Loucy (cell line): ENCODE results near the gene FGR.

Source experiments
- H2AFZ ChIP-seq: fragments of 200-600 bp; sonication (generic); 2 replicates; pipeline ENCODE4 v1.6.0; 2016; ENCODE audit warnings: antibody characterized with exemption, mild to moderate bottlenecking, low read length, moderate library complexity
- H3F3A ChIP-seq: fragments of 200-600 bp; 2 replicates; pipeline ENCODE4 v1.6.0; 2016; ENCODE audit warnings: antibody characterized with exemption, low read depth, mild to moderate bottlenecking
- H3K27me3 ChIP-seq: fragments of 200-600 bp; sonication (generic); 2 replicates; pipeline ENCODE4 v1.6.1; 2014; ENCODE audit warnings: low read length, mild to moderate bottlenecking; ENCODE audit not compliant: insufficient read depth, poor library complexity, severe bottlenecking
- H3K36me3 ChIP-seq: fragments of 200-600 bp; sonication (generic); 2 replicates; pipeline ENCODE4 v1.6.1; 2016; ENCODE audit warnings: low read length; ENCODE audit not compliant: insufficient read depth
- H3K4me1 ChIP-seq: fragments of 200-600 bp; sonication (generic); 2 replicates; pipeline ENCODE4 v1.5.1; 2014; ENCODE audit warnings: low read length, mild to moderate bottlenecking; ENCODE audit not compliant: insufficient read depth, poor library complexity, severe bottlenecking
- H3K4me2 ChIP-seq: fragments of 200-600 bp; sonication (generic); 2 replicates; pipeline ENCODE4 v1.6.0; 2014; ENCODE audit warnings: antibody characterized with exemption, low read length, low read depth, mild to moderate bottlenecking; ENCODE audit not compliant: poor library complexity, severe bottlenecking
- H3K4me3 ChIP-seq: fragments of 200-600 bp; sonication (generic); 2 replicates; pipeline ENCODE4 v1.5.1; 2014; ENCODE audit warnings: low read length, mild to moderate bottlenecking, mixed read lengths; ENCODE audit not compliant: poor library complexity, severe bottlenecking
- H3K79me2 ChIP-seq: fragments of 200-600 bp; sonication (generic); 2 replicates; pipeline ENCODE4 v1.6.1; 2014; ENCODE audit warnings: low read length; ENCODE audit not compliant: insufficient read depth
- H3K9ac ChIP-seq: fragments of 200-600 bp; sonication (generic); 2 replicates; pipeline ENCODE4 v1.6.0; 2014; ENCODE audit warnings: mild to moderate bottlenecking, low read depth, low read length, moderate library complexity; ENCODE audit not compliant: poor library complexity, severe bottlenecking
- H3K9me2 ChIP-seq: fragments of 200-600 bp; sonication (generic); replicated peaks from 2 replicates; pipeline ENCODE4 v1.6.1; 2016; ENCODE audit warnings: low read depth, low read length, mixed read lengths
- H3K9me3 ChIP-seq: fragments of 200-600 bp; sonication (generic); 2 replicates; pipeline ENCODE4 v1.6.1; 2014; ENCODE audit warnings: mild to moderate bottlenecking, antibody characterized with exemption, low read length, low read depth; ENCODE audit not compliant: insufficient read depth
- H4K20me1 ChIP-seq: fragments of 200-600 bp; sonication (generic); 2 replicates; pipeline ENCODE4 v1.6.0; 2014; ENCODE audit warnings: antibody characterized with exemption, low read length, mild to moderate bottlenecking; ENCODE audit not compliant: insufficient read depth, poor library complexity, severe bottlenecking
- CTCF ChIP-seq: fragments of 200-600 bp; sonication (generic); conservative IDR thresholded peaks from 2 replicates; pipeline ENCODE4 v1.5.1; 2014; ENCODE audit warnings: mild to moderate bottlenecking, antibody characterized with exemption, low read length
- EZH2phosphoT487 ChIP-seq: fragments of 200-600 bp; IDR thresholded peaks from 2 replicates; pipeline ENCODE4 v1.6.1; 2018; ENCODE audit warnings: antibody characterized with exemption, mild to moderate bottlenecking, moderate library complexity, borderline replicate concordance

Gene FGR

GRCh38 chr1:27671964-27672749 is 37.2 kb upstream of the FGR start, which contains the start of gene IFI6:
Gene IFI6 (minus strand): TSS chr1:27672192. CDS start chr1:27669314, 2,878 bp downstream.
- Histone ChIP-seq H3K4me3 (peak within 1 kb of the TSS; percentile 74), H3K9me3 (no peaks in the 10 kb centered on the region), H3K36me3 (no peaks in the 10 kb centered on the region), H3K79me2 (peaks cover 4% of the 10 kb centered on the region; the same call in 1 of the 2 replicates), H3F3A (peaks cover 12% of the 10 kb centered on the region; the same call in 1 of the 2 replicates), H3K4me1 (peaks cover 28% of the 10 kb centered on the region), H3K27me3 (no peaks in the 10 kb centered on the region), H3K9ac (peak within 1 kb of the TSS; percentile 72), H2AFZ (peak within 1 kb of the TSS; percentile 75), H4K20me1 (no peaks in the 10 kb centered on the region), H3K4me2 (peak within 1 kb of the TSS; percentile 95), H3K9me2 (no peaks in the 10 kb centered on the region)
- TF ChIP-seq CTCF (peak; percentile 61), EZH2phosphoT487 (no peak)

- H3K4me2 ChIP-seq, result peak overlapping the region; percentile 95
- TF ChIP-seq CTCF, result no peak
- no peak for TF ChIP-seq EZH2phosphoT487
- no peaks in the 10 kb centered on the region for H3K36me3 ChIP-seq
- H3F3A ChIP-seq, result peaks cover 12% of the 10 kb centered on the region; the same call in 1 of the 2 replicates
- H3K4me1 ChIP-seq, result peaks cover 28% of the 10 kb centered on the region
- no peaks in the 10 kb centered on the region for H3K9me3 ChIP-seq
- no peaks in the 10 kb centered on the region for H3K9me2 ChIP-seq
- H2AFZ ChIP-seq, result peak overlapping the region; percentile 85; the same call in 1 of the 2 replicates
- peak overlapping the region; percentile 76 for H3K4me3 ChIP-seq
- H4K20me1 ChIP-seq, result no peaks in the 10 kb centered on the region
- H3K9ac ChIP-seq, result peak overlapping the region; percentile 37
- peaks cover 4% of the 10 kb centered on the region; the same call in 1 of the 2 replicates for H3K79me2 ChIP-seq
- no peaks in the 10 kb centered on the region for H3K27me3 ChIP-seq
Observed at GRCh38 chr1:27669876-27670275, 34.9 kb upstream of the FGR start.

GRCh38 chr1:27668808-27669723 is 34.1 kb upstream of the FGR start:
- peaks cover 12% of the 10 kb centered on the region; the same call in 1 of the 2 replicates for H3F3A ChIP-seq
- no peaks in the 10 kb centered on the region for H3K36me3 ChIP-seq
- peaks cover 28% of the 10 kb centered on the region for H3K4me1 ChIP-seq
- peaks cover 4% of the 10 kb centered on the region; the same call in 1 of the 2 replicates for H3K79me2 ChIP-seq
- H2AFZ ChIP-seq, result peak overlapping the region; percentile 85
- H3K9ac ChIP-seq, result peak overlapping the region; percentile 37
- H3K4me2 ChIP-seq, result peak overlapping the region; percentile 95
- no peak for TF ChIP-seq EZH2phosphoT487
- peak; percentile 72 for TF ChIP-seq CTCF
- H3K9me3 ChIP-seq, result no peaks in the 10 kb centered on the region
- H4K20me1 ChIP-seq, result no peaks in the 10 kb centered on the region
- H3K9me2 ChIP-seq, result no peaks in the 10 kb centered on the region
- peak overlapping the region; percentile 76 for H3K4me3 ChIP-seq
- no peaks in the 10 kb centered on the region for H3K27me3 ChIP-seq
